MCF 10A (cell line): ENCODE results near the gene RPTOR. TPM values are rescaled to one million over a fixed set of nuclear protein-coding genes. Genes with fewer than 3 reads are reported as not detected.

Experiments used
- BruUV-seq: library from RNA; stranded (reverse); fragments of 400-500 nt; replicated peaks from 2 replicates; lab custom pipeline; 2021; lab: Mats Ljungman, UMichigan
- CTCF ChIA-PET: fragments of 300-600 bp; sonication (Branson Sonifier 250); formaldehyde crosslinking; extraction: SDS; loops from one replicate; lab custom pipeline; 2021; ENCODE audit warnings: antibody characterized with exemption, inconsistent platforms; lab: Yijun Ruan, JAX
- POLR2A ChIA-PET: fragments of 300-600, 350-650 bp; sonication (Branson Sonifier 250); formaldehyde crosslinking; extraction: SDS; loops from one replicate; lab custom pipeline; 2020; ENCODE audit warnings: antibody characterized with exemption, inconsistent platforms; lab: Yijun Ruan, JAX
- DNase-seq: peaks from one replicate; pipeline ENCODE4 v3.0.0-alpha.2; 2018; ENCODE audit not compliant: unreplicated experiment
- H3K27ac Mint-ChIP-seq: one replicate; pipeline ENCODE4 v1.8.0; 2022; ENCODE audit warnings: mild to moderate bottlenecking, low read depth, mixed read lengths; ENCODE audit not compliant: unreplicated experiment
- H3K27me3 Mint-ChIP-seq: one replicate; pipeline ENCODE4 v1.8.0; 2022; ENCODE audit warnings: mixed read lengths; ENCODE audit not compliant: insufficient read depth, unreplicated experiment
- H3K36me3 Mint-ChIP-seq: one replicate; pipeline ENCODE4 v1.8.0; 2022; ENCODE audit warnings: mild to moderate bottlenecking, moderate library complexity, mixed read lengths; ENCODE audit not compliant: insufficient read depth, unreplicated experiment
- H3K4me1 Mint-ChIP-seq: one replicate; pipeline ENCODE4 v1.8.0; 2022; ENCODE audit warnings: mixed read lengths; ENCODE audit not compliant: insufficient read depth, unreplicated experiment
- H3K4me3 Mint-ChIP-seq: one replicate; pipeline ENCODE4 v1.8.0; 2022; ENCODE audit warnings: mild to moderate bottlenecking, moderate library complexity, mixed read lengths; ENCODE audit not compliant: unreplicated experiment
- H3K9me3 Mint-ChIP-seq: one replicate; pipeline ENCODE4 v1.8.0; 2022; ENCODE audit warnings: mixed read lengths; ENCODE audit not compliant: unreplicated experiment
- CTCF ChIP-seq: fragments of 200-600 bp; IDR thresholded peaks from one replicate; pipeline ENCODE4 v1.8.0; 2022; ENCODE audit warnings: antibody characterized with exemption, mild to moderate bottlenecking; ENCODE audit not compliant: unreplicated experiment
- intact Hi-C: fragments of 100-400 bp; cut with micrococcal nuclease; formaldehyde crosslinking; loops from 2 replicates; pipeline ENCODE4 v1.14.1; 2022
- total RNA-seq: library from RNA; stranded (reverse); gene quantifications from 2 replicates; pipeline ENCODE4 v1.2.3, GENCODE V29; 2022

RPTOR gene
- total RNA-seq, 1 experiment from 2014 or later = 41.3 TPM

- POLR2A ChIA-PET = interaction anchor here (0.6 to 1.9 kb wide), 2 partner anchors 8 to 10 kb away, joined by 3 to 4 read pairs; no protein-coding TSS in a partner anchor
- TF ChIP-seq CTCF = no peak
- intact Hi-C loops = no loop called here
- Mint-ChIP-seq H3K9me3 (no peaks in the 10 kb centered on the region), H3K27me3 (no peaks in the 10 kb centered on the region), H3K27ac (no peak overlapping the region), H3K4me1 (peaks cover 36% of the 10 kb centered on the region), H3K4me3 (peak overlapping the region; percentile 9), H3K36me3 (peaks cover 23% of the 10 kb centered on the region)
- no peak for DNase-seq
- CTCF ChIA-PET = interaction anchor here (1.2 kb wide), 1 partner anchor 11 kb away, joined by 4 read pairs; no protein-coding TSS in a partner anchor
- BruUV-seq = no TSS peak
Observed at GRCh38 chr17:80902197-80902962, 357.7 kb downstream of the RPTOR start.

- H3K36me3 Mint-ChIP-seq = peaks cover 23% of the 10 kb centered on the region
- no TSS peak for BruUV-seq
- no peak for TF ChIP-seq CTCF
- H3K27me3 Mint-ChIP-seq = no peaks in the 10 kb centered on the region
- no peaks in the 10 kb centered on the region for H3K9me3 Mint-ChIP-seq
- no peak overlapping the region for H3K27ac Mint-ChIP-seq
- intact Hi-C loops = no loop called here
- no peak overlapping the region for H3K4me3 Mint-ChIP-seq
- no peak for DNase-seq
- ChIA-PET CTCF (interaction anchor here (1.2 kb wide), 1 partner anchor 12 kb away, joined by 4 read pairs; no protein-coding TSS in a partner anchor), POLR2A (interaction anchor here (0.6 kb wide), 1 partner anchor 11 kb away, joined by 3 read pairs; no protein-coding TSS in a partner anchor)
- peaks cover 34% of the 10 kb centered on the region for H3K4me1 Mint-ChIP-seq
Observed at GRCh38 chr17:80902963-80903611, 358.4 kb downstream of the RPTOR start.

GRCh38 chr17:80904036-80904753 is 359.6 kb downstream of the RPTOR start:
- H3K4me3 Mint-ChIP-seq = no peak overlapping the region
- CTCF ChIA-PET = no interaction called here
- no peak for DNase-seq
- TF ChIP-seq CTCF = no peak
- H3K27ac Mint-ChIP-seq = no peak overlapping the region
- intact Hi-C loops = no loop called here
- H3K9me3 Mint-ChIP-seq = no peaks in the 10 kb centered on the region
- POLR2A ChIA-PET = interaction anchor here (0.7 to 1.0 kb wide), 2 partner anchors 11 to 95 kb away, joined by 3 to 4 read pairs; no protein-coding TSS in a partner anchor
- no peaks in the 10 kb centered on the region for H3K27me3 Mint-ChIP-seq
- peaks cover 30% of the 10 kb centered on the region for H3K4me1 Mint-ChIP-seq
- peaks cover 23% of the 10 kb centered on the region for H3K36me3 Mint-ChIP-seq
- BruUV-seq = no TSS peak
